GM12891 (cell line): Measurements from ENCODE around the gene KIFAP3.

Experiments used
- PAX5 ChIP-seq: IDR thresholded peaks from 2 replicates; pipeline ENCODE4 v1.6.1; 2011; ENCODE audit warnings: low read length, moderate library complexity, mild to moderate bottlenecking; ENCODE audit not compliant: insufficient read depth, severe bottlenecking
- POLR2A ChIP-seq: IDR thresholded peaks from 2 replicates; pipeline ENCODE4 v1.6.1; 2011; ENCODE audit warnings: low read depth, low read length, control low read depth
- POLR2AphosphoS5 ChIP-seq: IDR thresholded peaks from 2 replicates; pipeline ENCODE4 v1.6.1; 2011; ENCODE audit warnings: low read depth, low read length, control low read depth
- POU2F2 ChIP-seq: IDR thresholded peaks from 2 replicates; pipeline ENCODE4 v1.6.1; 2011; ENCODE audit warnings: low read depth, mild to moderate bottlenecking, control low read depth, low read length, moderate library complexity
- SPI1 ChIP-seq: IDR thresholded peaks from 2 replicates; pipeline ENCODE4 v1.6.1; 2011; ENCODE audit warnings: low read depth, low read length, control low read depth
- TAF1 ChIP-seq: IDR thresholded peaks from 2 replicates; pipeline ENCODE4 v1.6.1; 2011; ENCODE audit warnings: low read depth, low read length, control low read depth

DNA sequence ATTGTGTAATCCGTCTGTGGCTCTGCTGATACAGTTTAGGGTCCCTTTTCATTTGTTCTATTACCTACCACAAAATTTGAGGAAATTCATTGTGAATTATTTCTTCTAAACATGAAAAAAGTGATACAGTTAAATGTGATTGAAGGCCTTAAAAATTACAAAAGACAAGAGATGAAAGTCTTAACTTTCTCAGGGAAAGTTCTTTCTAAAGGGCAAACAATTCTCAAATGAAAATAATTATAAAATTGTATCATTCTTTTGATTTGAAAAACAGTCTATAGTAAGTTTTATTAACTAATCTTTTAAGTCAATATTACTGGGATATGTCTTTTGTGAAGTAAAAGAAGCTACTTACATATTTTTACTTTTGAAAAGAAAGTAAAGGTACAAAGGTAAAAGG lies 123.4 kb downstream of the KIFAP3 start:
- TF ChIP-seq SPI1 (no peak), POLR2A (no peak), TAF1 (no peak), POLR2AphosphoS5 (no peak), POU2F2 (no peak), PAX5 (no peak)
